ENCODE results near the gene ZNF140. TPM values are rescaled to one million over a fixed set of nuclear protein-coding genes. Genes with fewer than 3 reads are reported as not detected.

ZNF140 gene
- polyA plus RNA-seq, 6 donors from 2014 or later, result 21.1 to 32.6 (median 28.3) TPM

- H3K4me3 Mint-ChIP-seq, result no peak overlapping the region
- H3K27ac Mint-ChIP-seq, result no peak overlapping the region
- ATAC-seq (ENCODE audit: low read depth in 2 of 2) (no peak), DNase-seq (no peak)
- H3K27me3 Mint-ChIP-seq, result no peaks in the 10 kb centered on the region
- H3K9me3 Mint-ChIP-seq, result peaks cover 12 to 98% (median 91%) of the 10 kb centered on the region in 7 donors
- no peaks in the 10 kb centered on the region for H3K4me1 Mint-ChIP-seq
- peaks cover 51 to 68% of the 10 kb centered on the region in 2 donors for H3K36me3 Mint-ChIP-seq
Observed at GRCh38 chr12:133105620-133106019, 24.9 kb downstream of the ZNF140 start.

DNA sequence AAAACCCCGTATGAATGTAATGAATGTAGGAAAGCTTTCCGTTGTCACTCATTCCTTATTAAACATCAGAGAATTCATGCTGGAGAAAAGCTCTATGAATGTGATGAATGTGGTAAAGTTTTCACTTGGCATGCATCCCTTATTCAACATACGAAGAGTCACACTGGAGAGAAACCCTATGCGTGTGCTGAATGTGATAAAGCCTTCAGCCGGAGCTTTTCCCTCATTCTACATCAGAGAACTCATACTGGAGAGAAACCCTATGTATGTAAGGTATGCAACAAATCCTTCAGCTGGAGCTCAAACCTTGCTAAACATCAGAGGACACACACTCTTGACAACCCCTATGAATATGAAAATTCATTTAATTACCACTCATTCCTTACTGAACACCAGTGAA is 25.5 kb downstream of the ZNF140 start:
- Mint-ChIP-seq H3K27ac (no peak overlapping the region), H3K36me3 (peaks cover 45 to 65% of the 10 kb centered on the region in 2 donors), H3K4me3 (no peak overlapping the region), H3K27me3 (no peaks in the 10 kb centered on the region), H3K9me3 (peaks cover 12 to 98% (median 91%) of the 10 kb centered on the region in 7 donors), H3K4me1 (no peaks in the 10 kb centered on the region)
- ATAC-seq (ENCODE audit: low read depth in 2 of 2) (no peak), DNase-seq (no peak)

- Mint-ChIP-seq H3K36me3 (peaks cover 42 to 62% of the 10 kb centered on the region in 2 donors), H3K4me3 (no peak overlapping the region), H3K27me3 (no peaks in the 10 kb centered on the region), H3K9me3 (peaks cover 11 to 97% (median 88%) of the 10 kb centered on the region in 7 donors), H3K27ac (no peak overlapping the region), H3K4me1 (no peaks in the 10 kb centered on the region)
- no peak for DNase-seq
- ATAC-seq (ENCODE audit: low read depth in 2 of 2), result no peak
Observed at GRCh38 chr12:133107121-133107520, 26.4 kb downstream of the ZNF140 start.

DNA sequence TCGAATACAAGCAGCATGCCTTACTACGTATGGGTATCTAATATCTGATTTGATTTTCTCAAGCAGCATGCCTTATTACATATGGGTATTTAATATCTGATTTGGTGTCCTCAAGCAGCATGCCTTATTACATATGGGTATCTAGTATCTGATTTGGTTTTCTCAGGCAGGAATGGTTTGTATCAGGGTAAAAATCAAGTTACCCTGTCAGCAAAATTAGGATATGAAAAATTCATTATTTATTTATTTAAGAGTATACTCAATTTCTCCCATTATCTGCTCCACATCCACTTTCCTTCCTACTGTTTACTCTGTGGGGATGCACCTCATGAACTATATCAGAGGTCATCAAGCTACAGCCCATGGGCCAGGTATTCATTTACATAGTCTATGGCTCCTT is 27.4 kb downstream of the ZNF140 start:
- H3K27me3 Mint-ChIP-seq, result no peaks in the 10 kb centered on the region
- DNase-seq (no peak), ATAC-seq (ENCODE audit: low read depth in 2 of 2) (no peak)
- H3K36me3 Mint-ChIP-seq, result peaks cover 35 to 55% of the 10 kb centered on the region in 2 donors
- H3K4me3 Mint-ChIP-seq, result no peak overlapping the region
- no peak overlapping the region for H3K27ac Mint-ChIP-seq
- H3K4me1 Mint-ChIP-seq, result no peaks in the 10 kb centered on the region
- peaks cover 12 to 95% (median 86%) of the 10 kb centered on the region in 7 donors for H3K9me3 Mint-ChIP-seq

- Mint-ChIP-seq H3K36me3 (peaks cover 62 to 69% of the 10 kb centered on the region in 2 donors), H3K9me3 (peaks cover 25 to 95% (median 90%) of the 10 kb centered on the region in 7 donors), H3K4me1 (peaks cover 2 to 4% (median 4%) of the 10 kb centered on the region in 3 donors), H3K27ac (no peak overlapping the region), H3K27me3 (no peaks in the 10 kb centered on the region), H3K4me3 (no peak overlapping the region)
- ATAC-seq (ENCODE audit: low read depth in 2 of 2) (no peak), DNase-seq (no peak)
Observed at GRCh38 chr12:133120385-133121191, 39.9 kb downstream of the ZNF140 start.

DNA sequence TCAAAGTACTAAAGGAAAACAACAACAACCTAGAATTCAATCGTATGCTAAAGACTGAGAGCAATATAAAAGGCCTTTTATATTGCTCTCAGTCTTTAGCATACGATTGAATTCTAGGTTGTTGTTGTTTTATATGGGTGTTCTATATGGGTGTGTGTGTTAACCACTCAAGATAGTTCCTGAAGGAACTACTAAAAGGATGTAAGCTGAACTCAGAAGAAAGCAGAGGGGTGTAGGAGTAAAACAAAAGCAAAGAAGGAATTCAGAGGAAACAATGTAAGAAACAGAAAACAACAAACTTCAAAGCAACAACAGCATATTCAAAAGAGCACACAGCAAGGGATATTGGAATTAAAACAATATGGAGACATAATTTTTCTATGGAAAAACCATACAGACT is 44.0 kb downstream of the ZNF140 start:
- peaks cover 12 to 92% (median 80%) of the 10 kb centered on the region in 7 donors for H3K9me3 Mint-ChIP-seq

GRCh38 chr12:133129368-133130037 is 48.8 kb downstream of the ZNF140 start:
- peak overlapping the region; percentile 93 to 98 (median 96) for H3K4me3 Mint-ChIP-seq
- H3K27ac Mint-ChIP-seq, result peak overlapping the region; percentile 100
- H3K36me3 Mint-ChIP-seq, result peaks cover 41 to 52% of the 10 kb centered on the region in 2 donors
- peaks cover 13 to 86% (median 66%) of the 10 kb centered on the region in 7 donors for H3K9me3 Mint-ChIP-seq
- ATAC-seq (ENCODE audit: low read depth in 2 of 2) (peak in 1 of 2 donors; percentile 4), DNase-seq (no peak)
- H3K4me1 Mint-ChIP-seq, result peaks cover 21 to 27% (median 24%) of the 10 kb centered on the region in 3 donors
- H3K27me3 Mint-ChIP-seq, result no peaks in the 10 kb centered on the region

More for the DNA sequence above, 44.0 kb downstream of the ZNF140 start:
- no peak for DNase-seq
- peaks cover 46 to 51% of the 10 kb centered on the region in 2 donors for H3K36me3 Mint-ChIP-seq
- no peaks in the 10 kb centered on the region for H3K27me3 Mint-ChIP-seq
- ATAC-seq (ENCODE audit: low read depth in 2 of 2), result no peak
- H3K4me1 Mint-ChIP-seq, result peaks cover 7 to 14% (median 8%) of the 10 kb centered on the region in 3 donors
- H3K27ac Mint-ChIP-seq, result no peak overlapping the region
- peak overlapping the region in 1 of 8 donors; percentile 49 for H3K4me3 Mint-ChIP-seq

DNA sequence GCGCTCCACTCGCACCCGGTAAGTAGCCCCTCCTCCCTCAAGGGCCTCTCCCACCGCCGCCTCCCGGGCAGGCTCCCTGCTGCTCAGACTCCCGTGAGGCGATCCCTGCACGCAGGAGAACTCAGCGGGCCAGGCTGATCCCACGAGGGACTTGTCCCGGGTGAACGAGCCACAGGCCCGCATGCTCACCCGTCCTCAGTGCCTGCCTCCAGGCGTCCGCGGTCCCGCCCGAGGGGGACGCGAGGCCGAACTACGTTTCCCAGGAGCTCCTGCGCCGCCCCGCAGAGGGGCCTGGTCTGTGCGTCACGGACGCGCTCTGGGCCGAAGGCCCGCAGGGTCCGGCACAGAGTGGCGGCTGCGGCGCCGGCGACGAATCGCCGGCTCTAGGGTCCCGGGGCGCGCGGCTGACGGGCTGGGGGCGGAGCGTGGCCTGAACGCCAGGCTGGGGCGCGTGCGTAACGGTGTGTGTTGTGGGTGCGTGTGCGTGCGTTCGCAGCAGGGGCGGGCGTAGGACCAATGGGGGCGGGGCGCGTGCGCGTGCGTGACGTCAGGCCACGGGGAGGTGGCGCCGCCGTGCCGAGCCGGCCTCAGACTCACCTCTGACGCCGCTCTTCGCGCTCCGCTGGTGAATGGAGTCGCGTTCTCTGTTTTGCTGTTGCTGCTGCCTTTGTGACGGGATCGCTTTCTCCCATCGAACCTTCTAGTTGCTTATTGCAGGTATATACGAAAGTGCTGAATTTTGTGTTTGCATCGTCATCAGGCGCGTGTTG is 49.5 kb downstream of the ZNF140 start, which contains the start of the genes ZNF10 and ZNF891:
Gene ZNF10, plus strand, starts transcription at position 590 of the 770 bp plus-strand sequence. CDS start 13,866 bp downstream, outside the sequence.
Gene ZNF891, minus strand, starts transcription at position 237 of the 770 bp plus-strand sequence. CDS start 8,356 bp downstream, outside the sequence.
- H3K9me3 Mint-ChIP-seq, result peaks cover 14 to 87% (median 63%) of the 10 kb centered on the region in 7 donors
- peaks cover 43 to 54% of the 10 kb centered on the region in 2 donors for H3K36me3 Mint-ChIP-seq
- ATAC-seq (ENCODE audit: low read depth in 2 of 2) (peak; percentile 75 to 79), DNase-seq (peak; percentile 99)
- peaks cover 17 to 27% (median 24%) of the 10 kb centered on the region in 3 donors for H3K4me1 Mint-ChIP-seq
- peak within 1 kb of the TSS; percentile 93 to 98 (median 96) for H3K4me3 Mint-ChIP-seq
- H3K27ac Mint-ChIP-seq, result peak within 1 kb of the TSS; percentile 100
- no peaks in the 10 kb centered on the region for H3K27me3 Mint-ChIP-seq

GRCh38 chr12:133130808-133131128 is 50.0 kb downstream of the ZNF140 start:
- ATAC-seq (ENCODE audit: low read depth in 2 of 2), result peak; percentile 35 to 52
- H3K27ac Mint-ChIP-seq, result peak overlapping the region; percentile 100
- no peaks in the 10 kb centered on the region for H3K27me3 Mint-ChIP-seq
- H3K36me3 Mint-ChIP-seq, result peaks cover 44 to 59% of the 10 kb centered on the region in 2 donors
- peak overlapping the region; percentile 93 to 98 (median 96) for H3K4me3 Mint-ChIP-seq
- peaks cover 19 to 87% (median 62%) of the 10 kb centered on the region in 7 donors for H3K9me3 Mint-ChIP-seq
- H3K4me1 Mint-ChIP-seq, result peaks cover 17 to 27% (median 25%) of the 10 kb centered on the region in 3 donors
- DNase-seq, result peak; percentile 80

DNA sequence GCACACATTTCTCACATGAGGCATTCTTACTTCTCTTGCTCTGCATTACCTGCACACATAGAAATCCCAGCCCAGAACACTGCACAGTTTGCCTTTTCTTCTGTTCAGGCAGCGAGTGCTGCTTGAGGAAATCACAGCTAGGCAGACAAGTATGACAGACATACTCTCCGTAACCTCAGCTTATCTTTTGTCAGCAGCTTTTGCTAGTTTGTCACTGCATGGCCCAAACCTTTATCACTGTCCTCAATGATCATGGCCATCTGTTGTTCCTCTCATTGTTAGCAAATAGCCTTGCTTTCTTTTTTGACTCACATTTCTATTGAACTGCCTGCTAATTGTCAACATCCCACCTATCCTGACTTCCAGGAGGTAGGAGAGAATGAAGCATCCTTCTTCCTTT is 55.0 kb downstream of the ZNF140 start:
- Mint-ChIP-seq H3K36me3 (peaks cover 71 to 81% of the 10 kb centered on the region in 2 donors), H3K9me3 (peaks cover 33 to 88% (median 69%) of the 10 kb centered on the region in 7 donors), H3K4me1 (peaks cover 5 to 11% (median 8%) of the 10 kb centered on the region in 3 donors), H3K4me3 (peak overlapping the region in 2 of 8 donors; percentile 22 to 28), H3K27ac (peak overlapping the region in 1 of 6 donors; percentile 49), H3K27me3 (no peaks in the 10 kb centered on the region)
- no peak for ATAC-seq (ENCODE audit: low read depth in 2 of 2)
- no peak for DNase-seq

DNA sequence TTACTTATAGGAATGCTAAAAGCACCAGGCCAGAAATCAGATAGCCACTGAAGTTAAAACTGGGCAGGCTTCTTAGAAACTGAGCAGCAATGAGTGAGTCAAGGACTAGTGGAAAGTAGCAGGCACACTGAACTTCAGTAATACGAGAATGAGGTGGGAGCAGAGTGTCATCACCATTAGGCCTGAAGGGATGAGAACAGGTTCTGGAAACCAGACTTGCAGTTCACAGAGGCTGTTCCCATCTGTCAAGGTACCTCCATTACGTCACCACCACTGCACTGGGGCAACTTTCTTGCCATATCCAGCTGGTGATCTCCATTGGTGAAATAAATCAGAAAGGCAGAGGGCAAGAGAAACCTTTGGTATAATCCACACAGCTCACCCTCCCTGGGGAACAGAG is 65.3 kb downstream of the ZNF140 start:
- H3K9me3 Mint-ChIP-seq, result peaks cover 16 to 85% (median 71%) of the 10 kb centered on the region in 7 donors

DNA sequence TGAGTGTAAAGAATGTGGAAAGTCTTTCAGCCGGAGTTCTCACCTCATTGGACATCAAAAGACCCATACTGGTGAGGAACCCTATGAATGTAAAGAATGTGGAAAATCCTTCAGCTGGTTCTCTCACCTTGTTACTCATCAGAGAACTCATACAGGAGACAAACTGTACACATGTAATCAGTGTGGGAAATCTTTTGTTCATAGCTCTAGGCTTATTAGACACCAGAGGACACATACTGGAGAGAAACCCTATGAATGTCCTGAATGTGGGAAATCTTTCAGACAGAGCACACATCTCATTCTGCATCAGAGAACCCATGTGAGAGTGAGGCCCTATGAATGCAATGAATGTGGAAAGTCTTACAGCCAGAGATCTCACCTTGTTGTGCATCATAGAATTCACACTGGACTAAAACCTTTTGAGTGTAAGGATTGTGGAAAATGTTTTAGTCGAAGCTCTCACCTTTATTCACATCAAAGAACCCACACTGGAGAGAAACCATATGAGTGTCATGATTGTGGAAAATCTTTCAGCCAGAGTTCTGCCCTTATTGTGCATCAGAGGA is 75.5 kb downstream of the ZNF140 start:
- Mint-ChIP-seq H3K9me3 (peaks cover 22 to 97% (median 87%) of the 10 kb centered on the region in 7 donors), H3K36me3 (peaks cover 78 to 89% of the 10 kb centered on the region in 2 donors), H3K27ac (no peak overlapping the region), H3K27me3 (no peaks in the 10 kb centered on the region), H3K4me1 (no peaks in the 10 kb centered on the region), H3K4me3 (peak overlapping the region in 1 of 8 donors; percentile 5)
- ATAC-seq (ENCODE audit: low read depth in 2 of 2) (no peak), DNase-seq (no peak)

More for the DNA sequence above, 65.3 kb downstream of the ZNF140 start:
- Mint-ChIP-seq H3K27ac (no peak overlapping the region), H3K4me3 (no peak overlapping the region), H3K36me3 (peaks cover 69 to 70% of the 10 kb centered on the region in 2 donors), H3K27me3 (no peaks in the 10 kb centered on the region), H3K4me1 (no peaks in the 10 kb centered on the region)
- DNase-seq (no peak), ATAC-seq (ENCODE audit: low read depth in 2 of 2) (no peak)

All from naive B cell (primary cell).